HG02763 (cell line): ENCODE measurements around the gene P2RY8.
A peak's percentile ranks its signal among the peaks of the same experiment; 100 is the strongest.
"Not testable (repeated sequence)": the region's sequence is repeated elsewhere in the genome, so short reads cannot be mapped to it uniquely, and the experiment has no call there.

Source experiments
- ATAC-seq: cut with Tn5 transposase; IDR thresholded peaks from one replicate; pipeline ENCODE4 v1.9.1; 2021; ENCODE audit warnings: mild to moderate bottlenecking, moderate library complexity; ENCODE audit not compliant: unreplicated experiment

P2RY8 gene

GRCh38 chrX:1521459-1521956, 15.5 kb downstream of the P2RY8 start:
- ATAC-seq = peak; percentile 87

- no peak for ATAC-seq
Measured at GRCh38 chrX:1520350-1520749, 16.6 kb downstream of the P2RY8 start.

GRCh38 chrX:1519022-1519497, 17.9 kb downstream of the P2RY8 start:
- ATAC-seq = no peak

GRCh38 chrX:1518512-1518911, 18.5 kb downstream of the P2RY8 start:
- ATAC-seq = no peak

- ATAC-seq = no peak
Measured at GRCh38 chrX:1516596-1517104, 20.3 kb downstream of the P2RY8 start.

- no peak for ATAC-seq
Measured at GRCh38 chrX:1511829-1512228, 25.2 kb downstream of the P2RY8 start.

GRCh38 chrX:1511150-1511549, 25.8 kb downstream of the P2RY8 start:
- no peak for ATAC-seq

- ATAC-seq = peak; percentile 68
Measured at GRCh38 chrX:1507511-1508463, 29.2 kb downstream of the P2RY8 start.

GRCh38 chrX:1506916-1507315, 30.1 kb downstream of the P2RY8 start:
- no peak for ATAC-seq

- no peak for ATAC-seq
Measured at GRCh38 chrX:1502853-1503252, 34.1 kb downstream of the P2RY8 start.

GRCh38 chrX:1502241-1502640, 34.7 kb downstream of the P2RY8 start:
- no peak for ATAC-seq

GRCh38 chrX:1500701-1501624, 36.0 kb downstream of the P2RY8 start:
- ATAC-seq = peak; percentile 65

- no peak for ATAC-seq
Measured at GRCh38 chrX:1496076-1496475, 40.9 kb downstream of the P2RY8 start.

- peak; percentile 59 for ATAC-seq
Measured at GRCh38 chrX:1493877-1494510, 43.0 kb downstream of the P2RY8 start.

GRCh38 chrX:1493412-1493811, 43.6 kb downstream of the P2RY8 start:
- ATAC-seq = peak; percentile 7

GRCh38 chrX:1492421-1493012, 44.5 kb downstream of the P2RY8 start:
- no peak for ATAC-seq

- peak; percentile 63 for ATAC-seq
Measured at GRCh38 chrX:1491851-1492349, 45.1 kb downstream of the P2RY8 start.

GRCh38 chrX:1491248-1491647, 45.7 kb downstream of the P2RY8 start:
- not testable (repeated sequence) for ATAC-seq

- ATAC-seq = not testable (repeated sequence)
Measured at GRCh38 chrX:1490723-1491122, 46.3 kb downstream of the P2RY8 start.

GRCh38 chrX:1489354-1489753, 47.6 kb downstream of the P2RY8 start:
- ATAC-seq = not testable (repeated sequence)
